Uterine smooth muscle cell (primary cell): ENCODE results near the gene KAT5. TPM values are rescaled to one million over a fixed set of nuclear protein-coding genes. Genes with fewer than 3 reads are reported as not detected.

Experiments
- total RNA-seq: library from RNA; depleted of rRNA; stranded (reverse); fragments of >200 nt; gene quantifications from 2 replicates; pipeline ENCODE4 v1.2.3, GENCODE V29; 2014

Gene KAT5
- 44.0 and 51.5 TPM in 2 replicates for total RNA-seq

DNA sequence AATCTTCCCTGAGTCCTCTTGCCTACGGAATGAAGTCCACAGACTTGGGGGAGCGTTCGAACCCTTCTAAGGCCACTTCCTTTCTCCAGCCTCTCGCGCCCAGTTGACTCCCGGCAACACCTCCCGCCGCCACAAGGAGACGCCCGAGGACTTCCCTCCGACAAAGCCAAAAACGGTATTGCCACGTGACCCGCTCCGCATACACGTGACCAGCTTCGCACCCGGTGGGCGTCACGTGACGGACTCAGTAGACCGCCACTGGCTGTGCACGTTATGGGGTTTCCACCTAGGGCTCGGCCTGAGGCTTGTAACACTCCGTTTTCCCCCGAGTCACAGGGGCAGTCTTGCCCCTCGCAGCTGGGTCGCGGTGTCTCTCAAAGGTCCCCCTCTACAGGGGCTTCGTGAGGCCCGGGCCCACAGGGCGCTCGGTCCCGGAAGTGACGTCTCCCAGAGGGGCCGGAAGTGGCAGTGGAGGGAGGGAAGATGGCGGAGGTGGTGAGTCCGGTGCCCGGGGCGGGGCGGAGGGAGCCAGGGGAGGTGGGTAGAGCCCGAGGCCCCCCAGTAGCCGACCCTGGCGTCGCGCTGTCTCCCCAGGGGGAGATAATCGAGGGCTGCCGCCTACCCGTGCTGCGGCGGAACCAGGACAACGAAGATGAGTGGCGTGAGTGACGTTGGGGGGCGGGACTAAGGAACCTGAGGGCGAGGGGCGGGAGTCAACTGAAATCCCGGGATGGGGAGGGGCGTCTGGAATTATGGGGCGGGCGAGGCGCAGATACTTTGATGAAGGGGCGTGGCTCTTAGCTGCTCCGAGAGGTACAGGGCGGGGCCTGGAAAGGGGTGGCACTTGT is at the start of gene KAT5:
Gene KAT5, plus strand, starts transcription at position 468 of the 848 bp plus-strand sequence. Its CDS starts 16 bp downstream, at position 484.

DNA sequence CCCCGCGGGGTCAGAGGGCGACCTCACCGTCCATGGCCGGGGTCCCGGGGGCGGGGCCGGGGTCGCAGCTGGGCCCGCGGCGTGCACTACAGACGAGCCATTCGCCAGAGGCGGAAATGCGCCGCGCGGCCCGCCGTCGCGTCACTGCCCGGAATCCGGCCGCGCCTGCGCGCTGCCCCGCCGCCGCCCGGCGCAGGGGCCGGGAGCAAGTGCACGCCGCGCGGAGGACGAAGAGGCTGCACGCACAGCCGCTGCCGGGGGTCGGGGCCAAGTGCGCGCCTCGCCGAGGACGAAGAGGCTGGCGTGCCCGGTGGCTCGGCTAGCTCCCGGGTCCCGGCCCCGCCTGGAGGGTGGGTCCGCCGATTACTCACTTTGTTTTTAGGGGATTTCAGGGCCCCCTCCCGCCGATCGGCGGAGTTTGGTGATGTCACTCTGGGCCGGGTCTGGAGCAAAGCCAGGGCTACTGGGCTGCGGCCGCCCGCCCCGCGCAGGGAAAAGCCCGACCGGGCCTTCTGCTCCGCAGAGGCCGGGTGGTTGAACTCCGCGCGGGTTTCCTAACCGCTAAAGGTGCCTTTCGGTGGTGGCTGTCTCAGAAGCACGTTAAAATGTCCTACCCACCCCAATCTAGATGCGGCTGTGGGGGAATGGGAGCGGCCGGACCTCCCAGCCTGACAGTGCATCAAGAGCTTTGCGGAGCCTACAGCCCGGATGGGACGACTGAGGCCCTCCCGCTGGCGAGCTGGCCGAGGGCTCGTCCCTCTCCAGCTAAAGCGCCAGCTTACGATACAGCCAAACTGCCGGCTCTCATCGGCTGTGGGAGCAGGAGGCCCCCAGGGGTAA is 49.0 kb upstream of the KAT5 start, which contains the start of gene RELA:
Gene RELA, minus strand, starts transcription at position 118 of the 840 bp plus-strand sequence. Its CDS starts 84 bp downstream, at position 34.

DNA sequence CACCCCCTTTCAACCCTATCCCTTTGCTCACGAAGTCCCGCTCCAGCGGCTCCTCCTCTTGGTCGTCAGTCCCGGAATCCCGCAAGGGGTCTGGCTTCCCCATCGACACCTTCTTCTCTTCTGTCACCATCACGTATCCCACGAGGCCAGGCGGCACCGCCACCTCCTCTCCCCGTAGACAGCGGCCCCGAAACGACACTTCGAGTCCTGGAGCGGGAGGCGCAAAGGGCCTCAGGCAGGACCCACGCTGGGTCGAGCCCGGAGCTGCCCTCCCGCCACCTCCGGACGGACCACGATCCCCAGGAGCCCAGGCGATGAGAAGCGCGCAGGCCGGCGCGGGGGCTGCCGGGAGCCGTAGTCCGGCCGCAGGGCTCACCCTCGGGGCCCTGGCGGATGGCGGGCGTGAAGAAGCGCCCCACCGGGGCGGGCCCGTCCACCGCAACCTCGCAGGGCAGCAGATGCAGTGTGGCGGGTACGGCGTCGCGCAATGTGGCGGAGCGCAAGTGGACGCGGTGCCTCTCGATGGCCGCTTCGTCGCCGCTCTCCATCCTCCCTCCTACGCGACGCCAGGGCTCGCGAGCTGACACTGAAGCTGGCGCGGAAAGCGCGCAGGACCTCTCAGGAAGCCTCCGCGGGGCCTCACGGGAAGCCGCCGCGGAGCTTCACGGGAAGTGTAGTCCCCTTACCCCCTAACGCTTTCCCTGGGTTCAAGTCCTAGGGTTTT is 8.3 kb downstream of the KAT5 start, which contains the start of gene RNASEH2C:
Gene RNASEH2C, minus strand, starts transcription at position 588 of the 724 bp plus-strand sequence. Its CDS starts 40 bp downstream, at position 548.

Other genes with a start within 250 kb of the KAT5 start
- gene MALAT1, start 213.2 kb upstream of the KAT5 start, total RNA-seq: 13,505 and 18,804 TPM in 2 replicates
- 78.7 and 105 TPM in 2 replicates for gene SCYL1, start 187.2 kb upstream of the KAT5 start, total RNA-seq
- 34.2 and 59.6 TPM in 2 replicates for gene LTBP3, start 153.9 kb upstream of the KAT5 start, total RNA-seq
- gene ZNRD2, start 141.8 kb upstream of the KAT5 start, total RNA-seq: 35.2 and 53.6 TPM in 2 replicates
- gene FAM89B, start 139.7 kb upstream of the KAT5 start, total RNA-seq: 13.1 and 16.9 TPM in 2 replicates
- gene EHBP1L1, start 136.2 kb upstream of the KAT5 start, total RNA-seq: 68.8 and 73.9 TPM in 2 replicates
- 0.11 TPM in 1 of 2 replicates, not detected in the other for gene KCNK7, start 116.5 kb upstream of the KAT5 start, total RNA-seq
- gene MAP3K11, start 98.0 kb upstream of the KAT5 start, total RNA-seq: 23.5 and 29.0 TPM in 2 replicates
- 16.3 and 19.0 TPM in 2 replicates for gene PCNX3, start 96.5 kb upstream of the KAT5 start, total RNA-seq
- gene SIPA1, start 74.2 kb upstream of the KAT5 start, total RNA-seq: 20.6 and 30.1 TPM in 2 replicates
- gene RELA, start 49.3 kb upstream of the KAT5 start, total RNA-seq: 16.0 and 17.9 TPM in 2 replicates
- gene RNASEH2C, start 8.5 kb downstream of the KAT5 start, total RNA-seq: 55.6 and 59.7 TPM in 2 replicates
- gene AP5B1, start 68.7 kb downstream of the KAT5 start, total RNA-seq: 6.5 and 8.0 TPM in 2 replicates
- not detected in 2 replicates for gene OVOL1, start 74.8 kb downstream of the KAT5 start, total RNA-seq
- 0.44 and 0.75 TPM in 2 replicates for gene SNX32, start 121.7 kb downstream of the KAT5 start, total RNA-seq
- 904 and 1,254 TPM in 2 replicates for gene CFL1, start 145.9 kb downstream of the KAT5 start, total RNA-seq
- gene MUS81, start 148.2 kb downstream of the KAT5 start, total RNA-seq: 61.0 and 61.1 TPM in 2 replicates
- gene EFEMP2, start 160.5 kb downstream of the KAT5 start, total RNA-seq: 37.7 and 62.2 TPM in 2 replicates
- gene CTSW, start 167.6 kb downstream of the KAT5 start, total RNA-seq: 0.12 TPM in 1 of 2 replicates, not detected in the other
- gene FIBP, start 176.2 kb downstream of the KAT5 start, total RNA-seq: 185 and 189 TPM in 2 replicates
- gene CCDC85B, start 178.4 kb downstream of the KAT5 start, total RNA-seq: 93.9 and 99.7 TPM in 2 replicates
- gene FOSL1, start 188.1 kb downstream of the KAT5 start, total RNA-seq: 21.4 and 63.9 TPM in 2 replicates
- 28.2 and 37.5 TPM in 2 replicates for gene C11orf68, start 206.8 kb downstream of the KAT5 start, total RNA-seq
- gene DRAP1, start 207.2 kb downstream of the KAT5 start, total RNA-seq: 313 and 580 TPM in 2 replicates
- gene TSGA10IP, start 233.2 kb downstream of the KAT5 start, total RNA-seq: 0.11 and 0.37 TPM in 2 replicates
- 66.6 and 68.2 TPM in 2 replicates for gene SART1, start 249.5 kb downstream of the KAT5 start, total RNA-seq